ENCODE measurements around the gene ARHGEF17.
A peak's percentile ranks its signal among the peaks of the same experiment; 100 is the strongest.

GRCh38 chr11:73307323-73308002, 613 bp upstream of the ARHGEF17 start:
- TF ChIP-seq CTCF (IDR thresholded peaks at IDR 0.05): peak; percentile 83 to 92 (median 89)
- TF ChIP-seq POLR2A (IDR thresholded peaks at IDR 0.05): no peak

Measured in Peyer's patch (tissue), 4 donors.